ENCODE measurements around the gene RAMACL.
A peak's percentile ranks its signal among the peaks of the same experiment; 100 is the strongest.
"Not testable (repeated sequence)": the region's sequence is repeated elsewhere in the genome, so short reads cannot be mapped to it uniquely, and the experiment has no call there.

The RAMACL gene

GRCh38 chr6:166583230-166583965, 3.1 kb downstream of the RAMACL start:
- no peak for DNase-seq (ENCODE audit: low read depth)
- H3K4me3 ChIP-seq (ENCODE audit: control insufficient read depth, low read depth, low read length), result no peak overlapping the region
- no peak for TF ChIP-seq CTCF (IDR thresholded peaks at IDR 0.05; ENCODE audit: control insufficient read depth, insufficient read depth, low read depth, low read length, missing control alignments)

- no peak overlapping the region for H3K4me3 ChIP-seq (ENCODE audit: control insufficient read depth, low read depth, low read length)
- DNase-seq (ENCODE audit: low read depth), result peak; percentile 66
- TF ChIP-seq CTCF (IDR thresholded peaks at IDR 0.05; ENCODE audit: control insufficient read depth, insufficient read depth, low read depth, low read length, missing control alignments), result no peak
These were observed 4.2 kb downstream of the RAMACL start for GRCh38 chr6:166582258-166582657.

- DNase-seq (ENCODE audit: low read depth); H3K4me3 ChIP-seq (ENCODE audit: control insufficient read depth, low read depth, low read length): not testable (repeated sequence)
These were observed 4.7 kb downstream of the RAMACL start for GRCh38 chr6:166581801-166582200.

- TF ChIP-seq CTCF (IDR thresholded peaks at IDR 0.05; ENCODE audit: control insufficient read depth, insufficient read depth, low read depth, low read length, missing control alignments), result no peak
- H3K4me3 ChIP-seq (ENCODE audit: control insufficient read depth, low read depth, low read length), result no peak overlapping the region
- DNase-seq (ENCODE audit: low read depth), result no peak
These were observed 5.4 kb downstream of the RAMACL start for GRCh38 chr6:166581091-166581511.

GRCh38 chr6:166580076-166581050, 6.1 kb downstream of the RAMACL start:
- no peak for TF ChIP-seq CTCF (IDR thresholded peaks at IDR 0.05; ENCODE audit: control insufficient read depth, insufficient read depth, low read depth, low read length, missing control alignments)
- H3K4me3 ChIP-seq (ENCODE audit: control insufficient read depth, low read depth, low read length), result no peak overlapping the region
- DNase-seq (ENCODE audit: low read depth), result no peak

GRCh38 chr6:166579237-166579850, 7.1 kb downstream of the RAMACL start:
- no peak overlapping the region for H3K4me3 ChIP-seq (ENCODE audit: control insufficient read depth, low read depth, low read length)
- no peak for TF ChIP-seq CTCF (IDR thresholded peaks at IDR 0.05; ENCODE audit: control insufficient read depth, insufficient read depth, low read depth, low read length, missing control alignments)
- DNase-seq (ENCODE audit: low read depth), result no peak

All from AG09309 (cell line).